ENCODE results near the gene STK10.

Gene STK10

DNA sequence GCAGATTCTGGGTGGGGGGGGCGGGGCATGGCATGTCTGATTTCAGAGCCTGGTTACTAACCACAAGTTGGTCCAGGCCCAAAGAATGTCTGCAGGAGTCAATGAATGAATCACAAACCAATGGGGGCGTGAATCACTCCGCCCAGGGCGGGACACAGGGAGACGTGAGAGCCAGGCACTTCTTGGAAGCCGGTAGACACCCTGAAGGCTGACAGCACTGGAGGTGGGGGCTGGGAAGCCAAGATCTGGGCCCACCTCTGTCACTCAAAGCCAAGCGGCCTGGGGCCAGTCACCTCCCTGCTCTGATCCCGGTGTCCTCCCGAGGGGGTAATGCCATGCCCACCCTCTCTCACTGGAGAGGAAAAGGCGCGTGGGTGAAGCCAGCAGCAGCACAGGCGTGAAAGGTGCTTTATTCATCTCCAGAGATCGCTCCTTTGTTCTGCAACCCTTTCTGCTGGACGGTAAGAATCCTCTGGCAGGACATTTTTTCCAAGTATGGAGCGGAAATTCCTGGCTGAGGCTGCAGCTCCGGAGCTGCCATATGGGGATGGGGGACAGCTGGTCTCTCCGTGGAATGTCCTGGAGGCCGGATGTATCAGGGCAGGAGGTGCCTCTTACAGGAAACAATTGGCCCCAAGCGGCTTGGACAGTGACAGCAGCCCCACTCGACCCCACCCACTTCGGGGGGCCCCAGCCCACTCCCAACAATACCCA, 85.0 kb downstream of the STK10 start:
- H3K9ac ChIP-seq (ENCODE audit: low read depth in 1 of 2, low read length in 2 of 2): no peak overlapping the region
- no peak overlapping the region for H3K4me3 ChIP-seq (ENCODE audit: low read length in 2 of 2)
- no peaks in the 10 kb centered on the region for H3K9me3 ChIP-seq (ENCODE audit: control insufficient read depth in 2 of 2, low read length in 2 of 2)
- H3K27me3 ChIP-seq (ENCODE audit: control insufficient read depth in 2 of 2, insufficient read depth in 2 of 2, low read length in 2 of 2): no peaks in the 10 kb centered on the region
- H3K36me3 ChIP-seq (ENCODE audit: control insufficient read depth in 2 of 2, insufficient read depth in 2 of 2, low read length in 2 of 2): peaks cover 4 to 29% of the 10 kb centered on the region in 2 donors
- H3K4me1 ChIP-seq (ENCODE audit: control insufficient read depth in 2 of 2, insufficient read depth in 2 of 2, low read length in 2 of 2): peaks cover 0 to 12% of the 10 kb centered on the region in 2 donors
- no peak overlapping the region for H3K27ac ChIP-seq (ENCODE audit: low read depth in 2 of 2, low read length in 2 of 2)

- Histone ChIP-seq H3K27me3 (ENCODE audit: control insufficient read depth in 2 of 2, insufficient read depth in 2 of 2, low read length in 2 of 2) (no peaks in the 10 kb centered on the region), H3K9me3 (ENCODE audit: control insufficient read depth in 2 of 2, low read length in 2 of 2) (no peaks in the 10 kb centered on the region), H3K36me3 (ENCODE audit: control insufficient read depth in 2 of 2, insufficient read depth in 2 of 2, low read length in 2 of 2) (peaks cover 4 to 29% of the 10 kb centered on the region in 2 donors), H3K9ac (ENCODE audit: low read depth in 1 of 2, low read length in 2 of 2) (no peak overlapping the region), H3K4me3 (ENCODE audit: low read length in 2 of 2) (no peak overlapping the region), H3K4me1 (ENCODE audit: control insufficient read depth in 2 of 2, insufficient read depth in 2 of 2, low read length in 2 of 2) (peaks cover 0 to 10% of the 10 kb centered on the region in 2 donors), H3K27ac (ENCODE audit: low read depth in 2 of 2, low read length in 2 of 2) (no peak overlapping the region)
Observed at GRCh38 chr5:172102218-172102870, 85.7 kb downstream of the STK10 start.

DNA sequence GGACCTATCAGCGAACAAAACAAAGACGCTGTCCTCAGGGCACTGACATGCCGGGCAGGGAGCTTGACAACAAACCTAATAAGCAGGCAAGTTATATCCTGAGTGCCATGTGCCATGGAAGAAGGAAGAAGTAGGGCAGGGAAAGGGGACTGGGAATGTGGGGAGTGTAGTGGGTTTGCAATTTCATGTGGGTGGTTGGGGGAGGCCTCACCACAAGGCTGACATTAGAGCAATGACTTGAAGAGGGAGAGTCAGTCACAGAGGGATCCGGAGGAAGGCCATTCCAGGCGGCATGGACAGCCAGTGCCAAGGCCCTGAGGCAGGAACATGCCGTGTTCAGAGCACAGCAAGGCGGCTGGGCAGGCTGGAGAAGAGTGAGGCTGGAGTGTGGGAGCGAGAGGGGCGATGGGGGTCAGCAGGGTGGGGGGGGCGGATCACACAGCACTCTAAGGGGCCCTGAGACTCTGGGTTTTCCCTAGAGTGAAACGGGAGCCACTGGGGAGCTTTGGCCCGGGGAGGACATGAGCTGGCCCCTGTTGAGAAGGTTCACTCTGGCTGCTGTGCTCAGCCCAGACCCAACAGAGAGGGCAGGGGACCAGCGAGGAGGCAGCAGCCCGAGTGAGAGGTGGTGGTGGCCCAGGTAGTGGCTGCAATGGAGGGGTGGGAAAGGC, 86.3 kb downstream of the STK10 start:
- no peaks in the 10 kb centered on the region for H3K27me3 ChIP-seq (ENCODE audit: control insufficient read depth in 2 of 2, insufficient read depth in 2 of 2, low read length in 2 of 2)
- H3K4me3 ChIP-seq (ENCODE audit: low read length in 2 of 2): no peak overlapping the region
- H3K9ac ChIP-seq (ENCODE audit: low read depth in 1 of 2, low read length in 2 of 2): no peak overlapping the region
- H3K27ac ChIP-seq (ENCODE audit: low read depth in 2 of 2, low read length in 2 of 2): no peak overlapping the region
- no peaks in the 10 kb centered on the region for H3K9me3 ChIP-seq (ENCODE audit: control insufficient read depth in 2 of 2, low read length in 2 of 2)
- H3K4me1 ChIP-seq (ENCODE audit: control insufficient read depth in 2 of 2, insufficient read depth in 2 of 2, low read length in 2 of 2): peaks cover 0 to 4% of the 10 kb centered on the region in 2 donors
- peaks cover 4 to 30% of the 10 kb centered on the region in 2 donors for H3K36me3 ChIP-seq (ENCODE audit: control insufficient read depth in 2 of 2, insufficient read depth in 2 of 2, low read length in 2 of 2)

GRCh38 chr5:172098883-172099282, 89.1 kb downstream of the STK10 start:
- no peak overlapping the region for H3K4me3 ChIP-seq (ENCODE audit: low read length in 2 of 2)
- H3K9me3 ChIP-seq (ENCODE audit: control insufficient read depth in 2 of 2, low read length in 2 of 2): no peaks in the 10 kb centered on the region
- H3K4me1 ChIP-seq (ENCODE audit: control insufficient read depth in 2 of 2, insufficient read depth in 2 of 2, low read length in 2 of 2): no peaks in the 10 kb centered on the region
- peaks cover 4 to 22% of the 10 kb centered on the region in 2 donors for H3K36me3 ChIP-seq (ENCODE audit: control insufficient read depth in 2 of 2, insufficient read depth in 2 of 2, low read length in 2 of 2)
- no peak overlapping the region for H3K9ac ChIP-seq (ENCODE audit: low read depth in 1 of 2, low read length in 2 of 2)
- no peaks in the 10 kb centered on the region for H3K27me3 ChIP-seq (ENCODE audit: control insufficient read depth in 2 of 2, insufficient read depth in 2 of 2, low read length in 2 of 2)
- H3K27ac ChIP-seq (ENCODE audit: low read depth in 2 of 2, low read length in 2 of 2): no peak overlapping the region

GRCh38 chr5:172098046-172098445, 90.0 kb downstream of the STK10 start:
- Histone ChIP-seq H3K27ac (ENCODE audit: low read depth in 2 of 2, low read length in 2 of 2) (no peak overlapping the region), H3K9me3 (ENCODE audit: control insufficient read depth in 2 of 2, low read length in 2 of 2) (no peaks in the 10 kb centered on the region), H3K9ac (ENCODE audit: low read depth in 1 of 2, low read length in 2 of 2) (no peak overlapping the region), H3K4me1 (ENCODE audit: control insufficient read depth in 2 of 2, insufficient read depth in 2 of 2, low read length in 2 of 2) (no peaks in the 10 kb centered on the region), H3K27me3 (ENCODE audit: control insufficient read depth in 2 of 2, insufficient read depth in 2 of 2, low read length in 2 of 2) (no peaks in the 10 kb centered on the region), H3K4me3 (ENCODE audit: low read length in 2 of 2) (no peak overlapping the region), H3K36me3 (ENCODE audit: control insufficient read depth in 2 of 2, insufficient read depth in 2 of 2, low read length in 2 of 2) (peaks cover 8 to 21% of the 10 kb centered on the region in 2 donors)

DNA sequence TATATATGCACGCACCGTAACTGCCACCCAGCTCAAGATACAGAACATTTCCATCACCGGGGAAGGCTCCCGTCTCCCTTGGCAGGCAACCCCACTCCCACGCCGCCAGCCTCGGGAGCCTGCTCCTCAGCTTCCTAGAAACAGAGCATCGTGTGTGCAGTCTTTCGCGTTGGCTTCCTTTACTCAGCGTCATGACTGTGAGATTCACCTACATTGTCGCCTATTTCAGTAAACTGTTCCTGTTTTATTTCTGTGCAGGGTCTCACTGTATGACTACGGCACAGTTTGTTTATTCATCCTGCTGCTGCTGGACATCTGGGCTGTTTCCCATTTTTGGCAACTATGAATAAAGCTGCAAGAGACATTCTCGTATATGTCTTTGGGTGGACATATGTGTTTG, 90.7 kb downstream of the STK10 start:
- no peak overlapping the region for H3K27ac ChIP-seq (ENCODE audit: low read depth in 2 of 2, low read length in 2 of 2)
- peaks cover 11 to 24% of the 10 kb centered on the region in 2 donors for H3K36me3 ChIP-seq (ENCODE audit: control insufficient read depth in 2 of 2, insufficient read depth in 2 of 2, low read length in 2 of 2)
- no peak overlapping the region for H3K4me3 ChIP-seq (ENCODE audit: low read length in 2 of 2)

DNA sequence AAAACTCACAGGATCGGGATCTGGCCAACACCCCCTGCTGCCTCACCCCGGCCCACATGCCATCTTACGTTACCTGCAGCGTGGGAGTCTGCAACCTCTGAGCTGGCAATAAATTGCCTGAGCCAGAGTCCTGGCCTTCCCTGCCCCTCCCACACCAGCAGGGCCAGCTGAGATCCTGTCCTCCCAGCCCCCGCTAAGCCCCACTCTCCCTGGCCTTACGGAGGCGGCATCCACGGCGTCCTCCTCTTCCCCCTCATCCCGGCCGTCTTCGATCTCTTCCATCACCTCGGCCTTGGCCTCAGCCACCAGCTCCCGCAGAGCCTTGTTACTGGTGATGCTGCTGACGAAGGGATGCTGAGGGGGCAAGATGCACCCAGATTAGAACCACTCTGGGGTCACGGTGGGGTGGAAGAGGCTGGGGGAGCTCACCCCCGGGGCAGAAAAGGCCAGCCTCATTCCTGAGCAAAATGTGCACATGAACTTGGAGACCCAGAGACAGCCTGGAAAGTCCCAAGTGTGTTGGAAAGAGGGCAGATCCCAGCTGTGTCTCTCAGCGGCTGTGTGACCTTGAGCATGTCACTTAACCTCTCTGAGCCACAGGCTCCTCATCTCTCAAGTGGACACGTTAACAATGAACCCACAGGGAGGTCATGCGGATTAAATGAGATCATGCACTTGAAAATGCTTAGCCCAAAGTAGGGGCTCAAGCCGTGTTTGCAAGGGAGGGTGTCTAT, 91.7 kb downstream of the STK10 start:
- no peaks in the 10 kb centered on the region for H3K9me3 ChIP-seq (ENCODE audit: control insufficient read depth in 2 of 2, low read length in 2 of 2)
- no peaks in the 10 kb centered on the region for H3K4me1 ChIP-seq (ENCODE audit: control insufficient read depth in 2 of 2, insufficient read depth in 2 of 2, low read length in 2 of 2)
- no peak overlapping the region for H3K4me3 ChIP-seq (ENCODE audit: low read length in 2 of 2)
- H3K36me3 ChIP-seq (ENCODE audit: control insufficient read depth in 2 of 2, insufficient read depth in 2 of 2, low read length in 2 of 2): peaks cover 16 to 25% of the 10 kb centered on the region in 2 donors
- H3K27me3 ChIP-seq (ENCODE audit: control insufficient read depth in 2 of 2, insufficient read depth in 2 of 2, low read length in 2 of 2): no peaks in the 10 kb centered on the region
- no peak overlapping the region for H3K27ac ChIP-seq (ENCODE audit: low read depth in 2 of 2, low read length in 2 of 2)
- no peak overlapping the region for H3K9ac ChIP-seq (ENCODE audit: low read depth in 1 of 2, low read length in 2 of 2)

More for the DNA sequence above, 90.7 kb downstream of the STK10 start:
- Histone ChIP-seq H3K27me3 (ENCODE audit: control insufficient read depth in 2 of 2, insufficient read depth in 2 of 2, low read length in 2 of 2) (no peaks in the 10 kb centered on the region), H3K9ac (ENCODE audit: low read depth in 1 of 2, low read length in 2 of 2) (no peak overlapping the region), H3K4me1 (ENCODE audit: control insufficient read depth in 2 of 2, insufficient read depth in 2 of 2, low read length in 2 of 2) (no peaks in the 10 kb centered on the region), H3K9me3 (ENCODE audit: control insufficient read depth in 2 of 2, low read length in 2 of 2) (no peaks in the 10 kb centered on the region)

- H3K9me3 ChIP-seq (ENCODE audit: control insufficient read depth in 2 of 2, low read length in 2 of 2): no peaks in the 10 kb centered on the region
- H3K36me3 ChIP-seq (ENCODE audit: control insufficient read depth in 2 of 2, insufficient read depth in 2 of 2, low read length in 2 of 2): peaks cover 16 to 25% of the 10 kb centered on the region in 2 donors
- H3K9ac ChIP-seq (ENCODE audit: low read depth in 1 of 2, low read length in 2 of 2): no peak overlapping the region
- no peak overlapping the region for H3K4me3 ChIP-seq (ENCODE audit: low read length in 2 of 2)
- H3K27ac ChIP-seq (ENCODE audit: low read depth in 2 of 2, low read length in 2 of 2): no peak overlapping the region
- H3K27me3 ChIP-seq (ENCODE audit: control insufficient read depth in 2 of 2, insufficient read depth in 2 of 2, low read length in 2 of 2): no peaks in the 10 kb centered on the region
- H3K4me1 ChIP-seq (ENCODE audit: control insufficient read depth in 2 of 2, insufficient read depth in 2 of 2, low read length in 2 of 2): no peaks in the 10 kb centered on the region
Observed at GRCh38 chr5:172095368-172096206, 92.4 kb downstream of the STK10 start.

DNA sequence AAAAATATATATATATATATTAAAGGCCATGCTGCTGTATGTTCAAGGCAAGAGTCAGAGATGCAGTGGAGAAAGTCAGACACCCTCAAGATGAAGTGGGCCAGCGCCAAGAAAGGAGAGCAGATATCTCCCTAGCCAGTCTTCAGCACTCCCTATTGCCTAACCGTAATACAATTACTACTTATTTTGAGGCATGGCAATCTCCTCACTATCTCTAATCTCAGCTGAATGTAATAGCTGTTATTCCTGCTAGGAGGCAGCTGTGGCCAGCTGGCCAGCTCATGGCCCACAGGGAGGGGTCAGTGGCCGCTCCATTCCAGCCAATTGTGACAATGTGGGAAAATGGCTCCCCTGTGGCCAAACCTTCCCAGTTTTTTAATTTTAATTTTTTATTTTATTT, 94.1 kb downstream of the STK10 start:
- Histone ChIP-seq H3K27me3 (ENCODE audit: control insufficient read depth in 2 of 2, insufficient read depth in 2 of 2, low read length in 2 of 2) (no peaks in the 10 kb centered on the region), H3K36me3 (ENCODE audit: control insufficient read depth in 2 of 2, insufficient read depth in 2 of 2, low read length in 2 of 2) (peaks cover 16 to 25% of the 10 kb centered on the region in 2 donors), H3K9ac (ENCODE audit: low read depth in 1 of 2, low read length in 2 of 2) (no peak overlapping the region), H3K9me3 (ENCODE audit: control insufficient read depth in 2 of 2, low read length in 2 of 2) (no peaks in the 10 kb centered on the region), H3K4me3 (ENCODE audit: low read length in 2 of 2) (no peak overlapping the region), H3K27ac (ENCODE audit: low read depth in 2 of 2, low read length in 2 of 2) (no peak overlapping the region), H3K4me1 (ENCODE audit: control insufficient read depth in 2 of 2, insufficient read depth in 2 of 2, low read length in 2 of 2) (no peaks in the 10 kb centered on the region)

Measured in mucosa of rectum (tissue), 2 donors.